Stimulated activated CD4-positive, alpha-beta T cell treated with anti-CD3 and anti-CD28 coated beads, Interleukin-12 subunit alpha, Interleukin-12 subunit beta, amount 100 ng/mL, for 48 hours (primary cell): ENCODE results near the gene ANGPTL2.
"Not testable (repeated sequence)": the region's sequence is repeated elsewhere in the genome, so short reads cannot be mapped to it uniquely, and the experiment has no call there.

ENCODE experiments used
- DNase-seq, 3 donors: peaks; one replicate each; pipeline ENCODE4 v3.0.0-alpha.2; 2020; ENCODE audit warnings: low read depth in 2 of 3, low spot score in 1 of 3

Gene ANGPTL2

GRCh38 chr9:127122176-127123063 lies at the start of gene ANGPTL2:
ANGPTL2 (minus strand) TSS chr9:127122635; CDS start chr9:127108731, 13,904 bp downstream.
- peak in 1 of 3 donors; percentile 3 for DNase-seq

- not testable (repeated sequence) for DNase-seq
Measured at GRCh38 chr9:127171348-127171747, 48.9 kb upstream of the ANGPTL2 start.

DNA sequence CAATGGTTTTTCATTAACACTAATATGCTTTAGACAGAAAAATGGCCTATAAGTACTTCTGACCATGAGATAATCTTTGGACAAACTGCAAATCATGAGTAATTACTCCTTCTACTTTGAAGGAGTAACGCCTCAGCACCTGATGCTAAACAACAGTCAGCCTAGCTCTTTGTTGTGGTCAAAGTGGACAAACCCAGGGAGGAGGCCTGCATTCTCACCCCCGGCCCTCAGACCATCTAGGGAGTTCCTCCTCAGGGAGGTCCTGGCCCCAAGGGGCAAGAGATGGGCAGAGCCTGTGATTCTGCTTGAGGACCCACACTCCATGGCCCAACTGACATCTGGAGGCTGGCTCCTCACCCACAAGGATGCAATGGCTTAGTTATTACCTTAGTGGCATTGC lies 48.2 kb upstream of the ANGPTL2 start:
- no peak for DNase-seq

DNA sequence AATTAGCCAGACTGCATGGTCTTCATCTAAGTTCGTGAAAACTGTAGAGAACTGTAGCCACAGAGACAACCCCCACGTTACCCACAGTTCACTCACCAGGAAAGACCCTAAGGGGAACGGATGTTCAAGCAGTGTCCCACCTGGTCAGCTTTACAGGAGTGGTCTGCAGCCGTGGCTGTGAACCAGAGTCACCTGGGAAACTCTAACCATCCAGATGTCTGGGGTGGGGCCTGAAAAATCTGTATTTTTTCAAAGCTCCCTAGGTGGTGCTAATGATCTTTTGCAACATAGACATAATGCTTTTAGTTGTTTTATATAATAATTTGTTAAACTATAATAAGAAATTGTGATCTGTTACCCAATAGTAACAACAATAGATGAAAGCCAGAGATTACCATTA lies 47.7 kb upstream of the ANGPTL2 start:
- no peak for DNase-seq

DNA sequence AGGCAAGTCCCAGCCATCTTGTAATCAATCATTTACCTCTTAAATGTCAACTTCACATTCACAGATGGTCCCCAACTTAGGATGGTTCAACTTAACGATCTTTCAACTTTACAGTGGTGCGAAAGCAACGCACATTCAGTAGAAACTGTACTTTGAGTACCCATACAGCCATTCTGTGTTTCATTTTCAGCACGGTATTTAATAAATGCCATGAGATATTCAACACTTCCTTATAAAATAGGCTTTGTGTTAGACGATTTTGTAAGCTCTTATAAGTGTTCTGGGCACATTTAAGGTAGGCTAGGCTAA lies 47.1 kb upstream of the ANGPTL2 start:
- DNase-seq: no peak

DNA sequence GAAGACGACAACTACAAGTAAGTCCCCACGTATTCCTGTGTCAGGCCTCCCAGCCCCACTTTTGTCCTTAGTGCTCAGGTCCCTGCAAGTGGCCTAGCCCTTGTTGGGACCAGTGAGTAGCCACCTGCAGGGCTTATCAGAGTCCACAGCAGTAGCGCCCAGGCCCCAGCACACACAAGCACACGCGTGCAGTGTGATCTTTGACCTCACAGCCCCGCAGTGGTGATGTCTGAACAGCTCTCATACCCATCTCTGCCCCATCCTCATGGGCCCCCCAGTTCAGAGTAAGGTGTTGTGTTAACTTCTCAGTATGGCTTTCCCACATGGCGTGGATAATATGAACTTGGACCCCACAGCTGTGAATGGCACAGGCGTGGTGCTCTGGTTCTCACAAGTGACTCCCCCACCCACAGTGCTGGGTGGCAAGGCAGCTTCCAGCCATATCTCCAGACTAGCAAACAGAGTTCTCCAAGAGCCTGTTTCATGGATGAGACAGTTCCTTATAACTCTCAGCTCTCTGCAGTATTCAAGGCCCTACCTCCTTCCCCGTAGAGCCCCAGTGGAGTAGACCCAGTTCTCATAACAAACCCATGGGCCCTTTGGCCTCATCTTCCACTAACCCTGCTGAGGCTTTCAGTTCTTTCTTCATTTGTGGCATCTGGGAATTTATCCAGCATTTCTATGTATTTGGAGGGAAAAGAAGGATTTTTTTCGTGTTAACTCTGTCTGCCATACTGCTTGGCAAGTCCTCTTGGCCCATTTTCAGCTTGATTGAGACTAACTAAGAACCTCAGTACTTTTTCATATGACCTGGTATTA lies 46.5 kb upstream of the ANGPTL2 start:
- no peak for DNase-seq

DNA sequence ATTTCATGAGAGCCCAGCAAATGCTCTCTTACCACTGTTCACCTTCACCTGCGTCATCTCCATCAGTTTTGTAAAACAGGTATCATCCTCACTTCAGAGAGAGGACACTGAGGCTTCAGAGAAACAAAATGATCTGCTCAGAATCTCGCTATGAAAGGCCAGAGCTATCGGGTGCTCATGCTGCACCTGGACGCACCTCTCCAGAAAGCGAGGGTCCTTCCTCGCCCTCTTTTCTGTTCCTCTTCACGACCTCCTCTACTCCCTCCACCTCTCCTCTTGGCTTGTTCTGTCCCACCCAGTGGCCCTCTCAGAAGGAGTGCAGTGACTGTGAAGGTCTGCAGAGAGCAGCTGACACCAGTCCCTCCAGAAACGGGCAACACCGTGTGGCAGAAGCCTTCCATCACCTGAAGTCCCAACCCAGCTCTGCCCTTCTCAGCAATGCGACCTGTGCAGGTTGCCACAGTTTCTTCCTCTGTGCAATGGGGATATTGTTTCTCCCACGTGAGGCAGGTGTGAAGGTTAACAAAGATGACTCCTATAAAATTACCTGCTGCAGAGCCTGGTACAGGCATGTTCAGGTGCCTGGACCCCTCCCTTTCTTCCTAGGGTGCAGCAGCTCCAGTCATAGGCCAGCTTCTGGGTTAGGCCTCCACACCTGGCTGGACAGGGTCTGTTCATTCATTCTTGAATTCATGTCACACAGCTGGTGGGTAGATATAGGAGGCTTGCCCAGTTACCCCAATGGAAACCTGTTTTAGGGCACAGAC lies 45.3 kb upstream of the ANGPTL2 start:
- no peak for DNase-seq

DNA sequence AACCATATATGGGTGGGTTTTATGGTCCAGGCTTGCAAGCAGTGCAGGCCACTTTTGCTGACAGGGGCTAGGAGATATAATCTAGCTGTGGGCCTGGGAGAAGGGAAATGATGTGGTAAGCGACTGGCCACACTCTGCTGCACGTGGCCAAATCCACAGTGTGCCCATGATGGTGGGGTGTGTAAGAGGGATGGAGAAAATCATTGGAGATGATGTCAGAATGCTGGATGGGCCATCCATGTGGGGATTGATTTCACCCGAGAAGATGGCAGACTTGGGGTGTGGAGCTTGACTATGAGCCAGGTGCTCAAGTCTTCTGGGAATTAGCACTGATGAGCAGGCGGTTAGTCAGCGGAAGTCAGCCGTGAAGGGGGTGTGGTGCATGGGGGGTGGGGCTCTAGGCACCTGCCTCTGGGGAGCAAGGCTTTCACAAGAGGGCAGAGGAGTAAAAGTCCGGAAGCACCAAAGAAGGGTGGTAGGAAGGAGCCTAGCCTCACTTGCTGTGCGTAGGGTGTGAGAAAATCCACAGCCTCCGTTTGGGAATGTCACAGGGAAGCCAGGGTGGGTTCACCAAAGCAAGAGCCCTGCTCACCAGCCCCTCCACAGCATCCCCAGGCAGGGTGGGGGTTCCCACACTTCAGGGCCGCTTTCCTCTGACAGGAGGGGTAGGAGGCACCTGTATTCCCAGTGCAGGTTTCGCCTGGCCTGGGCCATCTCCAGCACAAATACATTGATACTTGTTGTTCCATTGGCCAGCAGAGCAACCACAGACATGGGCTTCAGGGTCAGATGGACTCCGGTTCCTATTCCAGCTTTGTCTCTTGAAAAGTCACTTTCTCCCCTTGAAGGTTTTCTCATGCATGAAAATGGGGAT lies 44.5 kb upstream of the ANGPTL2 start:
- DNase-seq: no peak

GRCh38 chr9:127166111-127166510 lies 43.7 kb upstream of the ANGPTL2 start:
- DNase-seq: no peak

GRCh38 chr9:127165116-127165515 lies 42.7 kb upstream of the ANGPTL2 start:
- no peak for DNase-seq

DNA sequence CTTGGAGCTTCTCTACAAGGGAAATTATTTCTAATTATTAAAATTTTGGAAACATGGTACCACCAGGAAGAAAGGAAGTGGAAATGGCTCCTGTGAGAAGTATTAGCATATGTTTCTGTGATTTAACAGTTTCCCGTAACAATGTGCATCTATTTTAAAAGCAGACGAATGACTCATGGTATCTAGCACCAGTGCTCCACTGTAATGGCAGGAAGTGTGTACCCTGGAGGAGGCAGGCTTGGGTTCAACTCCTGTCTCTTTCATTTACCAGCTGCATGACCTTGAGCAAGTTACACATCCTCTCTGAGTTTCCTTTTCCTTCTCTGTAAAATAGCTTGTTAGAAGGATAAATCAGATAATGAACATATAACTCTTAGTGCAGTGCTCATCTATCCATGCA lies 41.0 kb upstream of the ANGPTL2 start:
- no peak for DNase-seq

GRCh38 chr9:127162864-127163365 lies 40.5 kb upstream of the ANGPTL2 start:
- no peak for DNase-seq

DNA sequence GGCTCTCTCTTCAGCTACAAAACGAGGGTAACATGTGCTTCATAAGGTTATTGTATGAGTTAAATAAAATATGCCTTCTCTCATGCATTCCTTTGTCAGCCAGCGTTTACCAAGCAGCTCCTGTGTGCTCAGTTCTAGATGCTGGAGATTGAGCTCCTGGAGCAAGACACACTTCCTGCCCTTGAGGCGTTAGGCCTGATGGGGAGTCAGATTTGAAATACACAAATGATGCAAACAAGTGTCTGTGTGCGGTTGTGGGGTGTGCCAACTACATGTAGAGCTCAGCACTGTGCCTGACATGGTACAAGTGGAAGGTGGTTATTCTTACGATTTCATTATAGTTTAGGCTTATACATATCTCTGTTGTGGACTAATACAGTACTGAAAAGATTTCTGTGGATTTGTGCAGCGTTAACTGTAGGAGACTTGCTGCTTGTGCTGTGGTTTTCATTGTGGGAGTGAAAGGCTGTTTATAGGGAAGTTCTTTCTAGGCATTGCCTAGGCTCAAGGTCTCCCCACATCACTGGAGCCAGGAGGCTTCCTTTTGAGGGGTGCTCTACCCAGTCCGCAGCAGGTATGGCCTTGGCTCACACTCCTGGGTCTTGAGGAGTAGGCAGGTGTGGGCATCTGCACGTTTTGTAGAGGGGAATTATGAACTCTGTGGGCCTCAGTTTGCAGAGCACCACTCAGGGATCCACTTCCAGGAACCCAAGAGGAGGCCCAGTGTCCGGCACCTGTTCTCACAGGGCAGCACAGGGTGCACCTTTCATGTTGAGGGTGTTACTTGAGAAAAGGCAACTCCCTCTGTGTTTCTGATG lies 39.8 kb upstream of the ANGPTL2 start:
- no peak for DNase-seq

DNA sequence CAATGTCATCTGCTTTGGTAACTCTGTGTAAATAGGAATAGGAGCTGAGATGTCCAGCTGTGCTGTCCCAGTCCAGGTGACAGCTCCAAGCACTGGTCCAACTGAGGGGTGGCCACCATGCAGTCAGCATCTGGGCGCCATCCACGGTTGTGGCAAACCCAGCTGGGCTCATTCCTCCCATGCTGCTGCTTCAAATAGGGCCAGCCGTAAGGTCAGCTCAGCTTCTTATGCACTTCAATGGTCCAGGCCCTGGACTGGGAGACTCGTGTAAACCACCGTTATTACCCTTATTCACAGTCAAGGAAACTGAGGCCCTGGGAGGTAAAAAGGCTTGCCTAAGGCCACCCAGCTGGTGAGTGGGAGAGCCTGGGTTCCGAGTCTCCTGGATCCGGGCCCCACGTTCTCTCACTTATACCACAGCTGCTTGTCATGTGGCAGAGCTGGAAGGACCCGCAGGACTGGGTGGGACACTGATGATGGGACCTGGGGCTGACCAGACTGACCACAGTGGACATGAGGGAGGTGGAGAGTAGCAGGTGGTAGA lies 38.7 kb upstream of the ANGPTL2 start:
- DNase-seq: no peak

DNA sequence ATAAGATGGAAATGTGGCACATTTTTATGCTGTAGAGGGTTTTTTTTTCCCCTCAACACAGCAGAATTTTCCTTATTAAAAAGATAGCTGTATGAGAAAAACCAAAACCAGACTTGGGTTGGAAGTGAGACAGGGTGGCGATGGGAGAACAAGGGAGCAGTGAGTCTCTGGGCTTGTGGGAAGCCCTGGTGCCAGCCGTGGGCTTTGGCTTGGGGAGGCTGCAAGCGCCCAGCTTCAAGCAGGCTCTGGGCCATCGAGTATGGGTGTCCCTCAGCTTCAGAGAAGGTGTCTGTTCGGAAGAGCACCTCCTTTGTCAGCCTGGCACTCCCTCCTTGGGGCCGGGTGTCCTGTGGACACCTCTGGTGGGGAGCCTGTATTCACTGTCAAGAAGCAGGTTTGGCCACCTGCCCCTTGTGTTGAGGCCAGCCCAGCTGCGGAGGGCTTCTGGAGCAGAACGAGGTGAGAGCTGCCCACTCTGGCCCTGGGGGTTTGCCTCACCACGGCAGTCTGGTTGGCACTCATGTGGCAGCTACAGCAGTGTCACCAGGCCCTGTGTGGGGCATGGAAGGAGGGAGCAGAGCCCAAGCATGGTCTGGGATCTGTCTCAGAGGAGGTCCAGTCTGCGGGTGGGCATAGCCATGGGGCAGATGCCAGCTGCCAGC lies 37.6 kb upstream of the ANGPTL2 start:
- no peak for DNase-seq

DNA sequence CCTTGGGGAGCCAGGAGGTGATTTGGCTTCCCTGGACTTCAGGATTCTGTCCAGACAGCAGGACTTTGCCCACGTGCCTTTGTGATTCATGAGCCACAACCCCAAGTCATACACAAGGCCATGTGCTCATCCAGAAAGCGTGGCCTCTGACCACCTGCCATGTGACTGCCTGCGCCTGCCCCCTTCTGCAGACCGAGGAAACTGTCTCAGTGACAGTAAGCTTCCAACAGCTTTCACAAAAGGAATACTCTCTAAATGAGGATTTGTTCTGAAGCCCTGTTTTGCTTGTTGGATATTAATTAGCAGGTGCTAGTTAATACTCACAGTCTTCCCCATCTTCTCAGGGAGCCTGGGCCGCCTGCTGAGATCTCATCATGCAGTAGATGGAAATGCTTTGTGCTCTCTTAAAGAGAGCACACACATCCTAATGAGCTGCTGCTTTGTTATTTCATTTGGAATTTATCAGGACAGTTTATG lies 36.9 kb upstream of the ANGPTL2 start:
- no peak for DNase-seq

DNA sequence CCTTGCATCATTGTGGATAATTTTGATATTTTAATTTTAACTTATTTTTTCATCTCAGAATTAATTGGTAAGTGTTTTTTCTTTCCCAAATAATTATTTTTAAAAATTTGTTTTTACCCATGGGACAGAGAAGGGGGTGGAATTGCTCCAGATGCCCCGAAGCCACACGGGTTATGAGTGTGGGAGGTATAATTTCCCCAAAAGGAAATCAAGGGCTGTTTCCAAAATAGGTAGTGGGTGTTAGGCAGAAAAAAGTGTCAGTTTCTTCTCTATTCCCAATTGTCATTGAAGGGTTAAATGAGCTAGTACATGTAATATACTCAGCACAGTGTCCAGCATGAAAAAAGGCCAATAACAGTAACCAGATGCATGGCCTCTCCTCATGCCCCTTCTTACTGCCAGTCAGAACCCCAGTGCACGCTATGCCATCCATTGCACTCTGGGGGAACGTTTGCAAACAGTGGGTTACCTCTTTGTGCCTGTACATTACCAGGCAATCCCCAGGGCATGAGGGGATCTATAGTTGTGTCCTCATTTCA lies 36.4 kb upstream of the ANGPTL2 start:
- DNase-seq: no peak

GRCh38 chr9:127155314-127155960 lies 33.0 kb upstream of the ANGPTL2 start:
- DNase-seq: no peak
